H1 (cell line): ENCODE measurements around the gene SIRT6. TPM values are rescaled to one million over a fixed set of nuclear protein-coding genes. Genes with fewer than 3 reads are reported as not detected.
A peak's percentile ranks its signal among the peaks of the same experiment; 100 is the strongest.

Experiments used
- CTCF ChIA-PET: fragments of 300-600 bp; sonication (Branson Sonifier 250); formaldehyde crosslinking; loops from one replicate; lab custom pipeline; 2021; ENCODE audit not compliant: partially characterized antibody; lab: Charles Lee
- POLR2A ChIA-PET: fragments of 300-600 bp; sonication (Branson Sonifier 250); formaldehyde crosslinking; loops from one replicate; lab custom pipeline; 2021; ENCODE audit warnings: inconsistent platforms; ENCODE audit not compliant: partially characterized antibody; lab: Charles Lee
- DNase-seq, 2 experiments: peaks; one replicate each; pipeline versions ENCODE4 v3.0.0 to v3.0.0-alpha.2; 2010 to 2022; ENCODE audit warnings: low spot score in 2 of 2, low read depth in 1 of 2, mixed read lengths in 1 of 2
- FAIRE-seq: peaks from 2 replicates; lab custom pipeline; 2011; peaks lifted over from hg19 to GRCh38; lab: Jason Lieb, UNC
- H2AFZ ChIP-seq: 2 replicates; pipeline ENCODE4 v1.8.1; 2012; ENCODE audit warnings: low read length, inconsistent platforms
- H2AK5ac ChIP-seq: 2 replicates; pipeline ENCODE4 v1.6.1; 2013; ENCODE audit warnings: low read depth, low read length
- H2BK120ac ChIP-seq: replicated peaks from 2 replicates; pipeline ENCODE3; 2013; ENCODE audit warnings: low read depth, low read length, inconsistent platforms
- H2BK12ac ChIP-seq: 2 replicates; pipeline ENCODE4 v1.6.1; 2013; ENCODE audit warnings: low read depth, low read length
- H2BK15ac ChIP-seq: 2 replicates; pipeline ENCODE4 v1.6.1; 2013; ENCODE audit warnings: low read length
- H2BK20ac ChIP-seq: 2 replicates; pipeline ENCODE4 v1.6.1; 2013; ENCODE audit warnings: low read length
- H2BK5ac ChIP-seq: 2 replicates; pipeline ENCODE4 v1.6.1; 2013; ENCODE audit warnings: low read depth, low read length
- H3K14ac ChIP-seq: 2 replicates; pipeline ENCODE4 v1.6.1; 2013; ENCODE audit warnings: inconsistent platforms; ENCODE audit not compliant: insufficient read length
- H3K18ac ChIP-seq: 2 replicates; pipeline ENCODE4 v1.6.1; 2013; ENCODE audit warnings: low read length; ENCODE audit errors: extremely low read depth
- H3K23ac ChIP-seq: 2 replicates; pipeline ENCODE4 v1.6.1; 2013; ENCODE audit warnings: inconsistent platforms; ENCODE audit not compliant: insufficient read length
- H3K23me2 ChIP-seq: 2 replicates; pipeline ENCODE4 v1.6.1; 2013; ENCODE audit warnings: low read depth, low read length
- H3K27ac ChIP-seq: 2 replicates; pipeline ENCODE4 v1.6.1; 2011; ENCODE audit warnings: low read depth, low read length, inconsistent platforms
- H3K27me3 ChIP-seq, 4 experiments: replicated peaks in 1 of 4; 1 replicate in 1 of 4; 2 replicates in 3 of 4; pipeline versions ENCODE4 v1.6.1 to v1.8.1; 2011 to 2013; ENCODE audit warnings: low read length in 3 of 4, mild to moderate bottlenecking in 3 of 4, inconsistent platforms in 2 of 4, mixed read lengths in 2 of 4, moderate library complexity in 1 of 4; ENCODE audit not compliant: control insufficient read depth in 3 of 4, insufficient read depth in 3 of 4; ENCODE audit errors: extremely low read depth in 1 of 4
- H3K36me3 ChIP-seq, 4 experiments: 2 replicates each; pipeline versions ENCODE4 v1.6.1 to v1.8.1; 2011 to 2013; ENCODE audit warnings: mild to moderate bottlenecking in 4 of 4, low read length in 3 of 4, moderate library complexity in 2 of 4, control low read depth in 1 of 4, inconsistent platforms in 1 of 4; ENCODE audit not compliant: insufficient read depth in 4 of 4, control insufficient read depth in 2 of 4
- H3K4ac ChIP-seq: replicated peaks from 2 replicates; pipeline ENCODE3; 2013; ENCODE audit warnings: low read length, low read depth, mixed read lengths, inconsistent platforms; ENCODE audit not compliant: insufficient read length
- H3K4me1 ChIP-seq, 4 experiments: replicated peaks in 1 of 4; 1 replicate in 1 of 4; 2 replicates in 3 of 4; pipeline versions ENCODE4 v1.6.1 to v1.8.1; 2011 to 2013; ENCODE audit warnings: low read length in 3 of 4, inconsistent platforms in 2 of 4, mixed read lengths in 1 of 4; ENCODE audit not compliant: insufficient read depth in 4 of 4, control insufficient read depth in 3 of 4
- H3K4me2 ChIP-seq, 2 experiments: 2 replicates each; pipeline versions ENCODE4 v1.6.1 to v1.8.1; 2011 to 2013; ENCODE audit warnings: low read depth in 2 of 2, low read length in 2 of 2, control low read depth in 1 of 2, inconsistent platforms in 1 of 2, mild to moderate bottlenecking in 1 of 2; ENCODE audit not compliant: insufficient read depth in 1 of 2
- H3K4me3 ChIP-seq, 4 experiments: fragments of 200-600, 300-600 bp in 1 of 4; sonication (generic), shearing (Covaris generic), sonication (Bioruptor Twin) in 1 of 4; 2 replicates each; pipeline versions ENCODE4 v1.5.1 to v1.8.1; 2011 to 2016; ENCODE audit warnings: low read length in 4 of 4, low read depth in 3 of 4, control low read depth in 2 of 4, inconsistent platforms in 2 of 4, mild to moderate bottlenecking in 2 of 4, mixed read lengths in 1 of 4, moderate library complexity in 1 of 4; ENCODE audit not compliant: insufficient read depth in 2 of 4; ENCODE audit errors: extremely low read depth in 1 of 4
- H3K56ac ChIP-seq: replicated peaks from 2 replicates; pipeline ENCODE3; 2013; ENCODE audit warnings: low read depth, mild to moderate bottlenecking, mixed read lengths, low read length, inconsistent platforms; ENCODE audit not compliant: insufficient read length
- H3K79me1 ChIP-seq: 2 replicates; pipeline ENCODE4 v1.6.1; 2013; ENCODE audit warnings: low read depth, low read length, control low read depth
- H3K79me2 ChIP-seq, 2 experiments: 2 replicates each; pipeline versions ENCODE4 v1.6.1 to v1.8.1; 2012 to 2013; ENCODE audit warnings: low read length in 2 of 2, mild to moderate bottlenecking in 2 of 2, inconsistent platforms in 1 of 2; ENCODE audit not compliant: insufficient read depth in 2 of 2, control insufficient read depth in 1 of 2
- H3K9ac ChIP-seq, 4 experiments: replicated peaks in 1 of 4; 1 replicate in 1 of 4; 2 replicates in 3 of 4; pipeline versions ENCODE4 v1.6.1 to v1.8.1; 2011 to 2013; ENCODE audit warnings: low read depth in 3 of 4, low read length in 3 of 4, control low read depth in 2 of 4, mild to moderate bottlenecking in 2 of 4, moderate library complexity in 2 of 4, inconsistent platforms in 1 of 4; ENCODE audit errors: extremely low read depth in 1 of 4
- H3K9me3 ChIP-seq, 2 experiments: 2 replicates each; pipeline versions ENCODE4 v1.6.1 to v1.8.1; 2012 to 2013; ENCODE audit warnings: mild to moderate bottlenecking in 2 of 2, moderate library complexity in 2 of 2, control low read depth in 1 of 2, inconsistent platforms in 1 of 2, low read depth in 1 of 2, low read length in 1 of 2, mixed read lengths in 1 of 2; ENCODE audit not compliant: insufficient read depth in 2 of 2
- H4K20me1 ChIP-seq, 2 experiments: replicated peaks in 1 of 2; 2 replicates each; pipeline versions ENCODE3 to v1.8.1; 2011 to 2013; ENCODE audit warnings: inconsistent platforms in 2 of 2, low read length in 2 of 2, mild to moderate bottlenecking in 1 of 2; ENCODE audit not compliant: insufficient read depth in 2 of 2, control insufficient read depth in 1 of 2
- H4K5ac ChIP-seq: 2 replicates; pipeline ENCODE4 v1.6.1; 2013; ENCODE audit warnings: low read length, low read depth, mixed read lengths, inconsistent platforms; ENCODE audit not compliant: insufficient read length
- H4K8ac ChIP-seq: 2 replicates; pipeline ENCODE4 v1.8.0; 2013; ENCODE audit warnings: mild to moderate bottlenecking, moderate library complexity, low read length, inconsistent platforms; ENCODE audit not compliant: insufficient read depth; ENCODE audit errors: extremely low read depth
- H4K91ac ChIP-seq: replicated peaks from 2 replicates; pipeline ENCODE3; 2013; ENCODE audit warnings: low read length, mixed read lengths, inconsistent platforms; ENCODE audit not compliant: insufficient read length
- BRCA1 ChIP-seq: IDR thresholded peaks from 2 replicates; pipeline ENCODE4 v1.6.1; 2012; ENCODE audit warnings: low read depth, low read length, improper control_type of control experiment
- CHD1 ChIP-seq: IDR thresholded peaks from 2 replicates; pipeline ENCODE4 v1.6.1; 2012; ENCODE audit warnings: low read depth, low read length, improper control_type of control experiment
- CHD2 ChIP-seq: IDR thresholded peaks from 2 replicates; pipeline ENCODE4 v1.6.1; 2012; ENCODE audit warnings: low read length, improper control_type of control experiment
- FOSL1 ChIP-seq: IDR thresholded peaks from 2 replicates; pipeline ENCODE4 v1.6.1; 2011; ENCODE audit warnings: mild to moderate bottlenecking, low read depth, low read length, moderate library complexity; ENCODE audit not compliant: insufficient read depth
- KDM1A ChIP-seq: fragments of 200-600, 300-600 bp; sonication (generic); IDR thresholded peaks from 2 replicates; pipeline ENCODE4 v1.7.1; 2016; ENCODE audit warnings: mild to moderate bottlenecking, low read length, borderline replicate concordance
- KDM4A ChIP-seq: IDR thresholded peaks from one replicate; pipeline ENCODE4 v1.7.1; 2012; ENCODE audit warnings: low read depth, mild to moderate bottlenecking, moderate library complexity, low read length, inconsistent platforms; ENCODE audit not compliant: severe bottlenecking
- NRF1 ChIP-seq: IDR thresholded peaks from 2 replicates; pipeline ENCODE4 v1.6.1; 2011; ENCODE audit warnings: mild to moderate bottlenecking, low read depth, low read length, improper control_type of control experiment
- SIN3A ChIP-seq, 2 experiments: IDR thresholded peaks in 1 of 2; conservative IDR thresholded peaks in 1 of 2; 2 replicates each; pipeline ENCODE4 v1.6.1; 2011 to 2012; ENCODE audit warnings: low read length in 2 of 2, improper control_type of control experiment in 1 of 2, low read depth in 1 of 2, mild to moderate bottlenecking in 1 of 2
- TCF12 ChIP-seq: IDR thresholded peaks from 2 replicates; pipeline ENCODE4 v1.6.1; 2011; ENCODE audit warnings: low read depth, mild to moderate bottlenecking, low read length
- TEAD4 ChIP-seq: IDR thresholded peaks from 2 replicates; pipeline ENCODE4 v1.6.1; 2012; ENCODE audit warnings: low read depth, low read length, inconsistent platforms, mixed read lengths
- ZNF274 ChIP-seq: IDR thresholded peaks from 2 replicates; pipeline ENCODE4 v1.7.0; 2012; ENCODE audit warnings: low read length, borderline replicate concordance; ENCODE audit errors: extremely low read depth
- WGBS, 2 experiments: shearing (Covaris generic) in 1 of 2; methylation state at CpG; one replicate each; pipeline versions ENCODE4 v1.1.6 to v1.1.7; 2013 to 2015; ENCODE audit warnings: low lambda C conversion rate in 2 of 2, mixed read lengths in 2 of 2, inconsistent platforms in 1 of 2, low coverage in 1 of 2, missing lambda C conversion rate in 1 of 2; ENCODE audit not compliant: insufficient replicate concordance in 2 of 2, insufficient coverage in 1 of 2, insufficient read length in 1 of 2; ENCODE audit errors: extremely low coverage in 1 of 2, missing lambda C conversion rate in 1 of 2; 5-methylcytosine and 5-hydroxymethylcytosine counted together
- polyA plus RNA-seq, 7 experiments: library from polyadenylated mRNA; depleted of rRNA in 3 of 7; stranded (reverse) in 5 of 7; unstranded in 2 of 7; fragments of >200 nt in 5 of 7; fragments of 200-250 nt in 2 of 7; gene quantifications; 1 replicate in 5 of 7; 2 replicates in 1 of 7; 4 replicates in 1 of 7; pipeline versions ENCODE4 v1.2.1 to v1.2.3, GENCODE V29; 2011 to 2013; ENCODE audit warnings: missing spikeins in 2 of 7, mixed read lengths in 2 of 7
- total RNA-seq: library from RNA; stranded (reverse); fragmentation: NEBNext Ultra II Directional; extraction: Animal tissue kit (Norgen Biotek cat#: 25700); gene quantifications from 2 replicates; pipeline ENCODE4 v1.2.1, GENCODE V29; 2021
- TF ChIP-seq, protein P1 (sequence below): IDR thresholded peaks from 2 replicates; pipeline ENCODE4 v1.6.1; 2012; ENCODE audit warnings: low read length, inconsistent platforms

SIRT6 gene
- total and polyA plus RNA-seq, 2 of the 8 experiments (the other 6 are each of a cell fraction or from before 2014, with no cell fraction given), result 25.2 to 27.0 TPM

DNA sequence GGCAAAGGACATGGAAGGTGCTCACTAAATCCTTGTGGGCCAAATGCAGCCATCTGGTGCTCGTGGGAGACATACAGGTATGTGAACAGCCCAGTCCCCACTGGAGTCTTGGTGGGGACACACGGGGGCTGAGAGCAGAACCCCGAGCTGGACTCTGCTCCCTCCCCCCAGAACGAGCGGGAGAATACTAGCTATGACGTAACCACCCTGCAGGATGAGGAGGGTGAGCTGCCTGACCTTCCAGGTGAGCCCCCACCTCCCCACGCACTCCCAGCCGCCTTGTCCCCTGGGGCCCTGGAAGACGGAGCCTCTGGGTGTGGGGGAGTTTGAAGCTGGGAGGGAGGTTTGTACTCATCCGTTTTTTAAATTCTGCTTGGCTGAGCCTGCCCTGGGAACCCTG lies 33.4 kb upstream of the SIRT6 start:
- no peak for DNase-seq
- no peaks in the 10 kb centered on the region for H3K4me1 ChIP-seq
- peaks cover 0 to 2% of the 10 kb centered on the region in 2 experiments; a peak in 1 of 4 replicates for H3K9me3 ChIP-seq
- no peak overlapping the region for H4K5ac ChIP-seq
- no peak overlapping the region for H3K14ac ChIP-seq
- H2BK5ac ChIP-seq, result no peak overlapping the region
- H2BK12ac ChIP-seq, result no peak overlapping the region
- H3K79me1 ChIP-seq, result no peaks in the 10 kb centered on the region
- ChIA-PET CTCF (interaction anchor here (0.7 kb wide), 2 partner anchors 10 to 404 kb away, joined by 3 read pairs; no protein-coding TSS in a partner anchor), POLR2A (interaction anchor here (2.4 kb wide), 1 partner anchor 8 kb away, joined by 6 read pairs; no protein-coding TSS in a partner anchor)
- H4K91ac ChIP-seq, result no peak overlapping the region
- no peak overlapping the region for H3K56ac ChIP-seq
- H2BK120ac ChIP-seq, result no peak overlapping the region
- no peak overlapping the region for H2AFZ ChIP-seq
- H4K8ac ChIP-seq, result peak overlapping the region; percentile 25; the same call in 1 of the 2 replicates
- peaks cover 0 to 7% (median 2%) of the 10 kb centered on the region in 4 experiments; a peak in 4 of 8 replicates for H3K36me3 ChIP-seq
- no peak overlapping the region for H3K4me3 ChIP-seq
- WGBS, 2 experiments, result 93% methylated on average over 10 of the region's 10 CpGs; no CpG with 5 or more reads in 1 of the 2 experiments
- H4K20me1 ChIP-seq, result peaks cover 2% of the 10 kb centered on the region in 2 experiments
- no peak overlapping the region for H3K4ac ChIP-seq
- no peak for FAIRE-seq
- H3K79me2 ChIP-seq, result no peaks in the 10 kb centered on the region
- H2AK5ac ChIP-seq, result no peak overlapping the region
- H3K23me2 ChIP-seq, result no peaks in the 10 kb centered on the region
- no peak overlapping the region for H3K18ac ChIP-seq
- H2BK15ac ChIP-seq, result no peak overlapping the region
- H3K27ac ChIP-seq, result no peak overlapping the region
- no peak overlapping the region for H3K9ac ChIP-seq
- H2BK20ac ChIP-seq, result no peak overlapping the region
- H3K27me3 ChIP-seq, result no peaks in the 10 kb centered on the region
- H3K23ac ChIP-seq, result no peak overlapping the region
- H3K4me2 ChIP-seq, result no peak overlapping the region
- TF ChIP-seq TEAD4 (no peak), CHD2 (no peak), NRF1 (no peak), KDM4A (no peak), ZNF274 (no peak), TCF12 (no peak), BRCA1 (no peak), FOSL1 (no peak), KDM1A (no peak), CHD1 (no peak), SIN3A (conservative IDR thresholded peaks at IDR 0.05 in 1 of 2, IDR thresholded peaks at IDR 0.05 in 1 of 2; ENCODE audit: low read depth in 1 of 2, low read length in 2 of 2) (no peak)
- TF ChIP-seq, protein P1, sequence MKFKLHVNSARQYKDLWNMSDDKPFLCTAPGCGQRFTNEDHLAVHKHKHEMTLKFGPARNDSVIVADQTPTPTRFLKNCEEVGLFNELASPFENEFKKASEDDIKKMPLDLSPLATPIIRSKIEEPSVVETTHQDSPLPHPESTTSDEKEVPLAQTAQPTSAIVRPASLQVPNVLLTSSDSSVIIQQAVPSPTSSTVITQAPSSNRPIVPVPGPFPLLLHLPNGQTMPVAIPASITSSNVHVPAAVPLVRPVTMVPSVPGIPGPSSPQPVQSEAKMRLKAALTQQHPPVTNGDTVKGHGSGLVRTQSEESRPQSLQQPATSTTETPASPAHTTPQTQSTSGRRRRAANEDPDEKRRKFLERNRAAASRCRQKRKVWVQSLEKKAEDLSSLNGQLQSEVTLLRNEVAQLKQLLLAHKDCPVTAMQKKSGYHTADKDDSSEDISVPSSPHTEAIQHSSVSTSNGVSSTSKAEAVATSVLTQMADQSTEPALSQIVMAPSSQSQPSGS, result no peak
